Activated CD4-positive, alpha-beta T cell treated with anti-CD3 and anti-CD28 coated beads, Interleukin-2, amount 10 ng/mL, durations not matched to agents 7 days and 5 days (primary cell): ENCODE data around the gene PLEK. TPM values are rescaled to one million over a fixed set of nuclear protein-coding genes. Genes with fewer than 3 reads are reported as not detected.
A peak's percentile ranks its signal among the peaks of the same experiment; 100 is the strongest.
"Not testable (repeated sequence)": the region's sequence is repeated elsewhere in the genome, so short reads cannot be mapped to it uniquely, and the experiment has no call there.

ENCODE experiments used
- CTCF ChIA-PET: fragments of 350-600 bp; sonication (Branson Sonifier 250); formaldehyde crosslinking; loops from one replicate; lab custom pipeline; 2021; ENCODE audit warnings: antibody characterized with exemption; lab: Charles Lee
- POLR2A ChIA-PET: fragments of 350-600 bp; sonication (Branson Sonifier 250); formaldehyde crosslinking; loops from one replicate; lab custom pipeline; 2021; ENCODE audit warnings: antibody characterized with exemption; lab: Charles Lee
- DNase-seq: peaks from one replicate; pipeline ENCODE4 v3.0.0-alpha.2; 2020
- H3K27ac Mint-ChIP-seq: one replicate; pipeline ENCODE4 v1.8.0; 2021; ENCODE audit warnings: mild to moderate bottlenecking, moderate library complexity, mixed read lengths
- H3K27me3 Mint-ChIP-seq: one replicate; pipeline ENCODE4 v1.8.0; 2021; ENCODE audit warnings: mixed read lengths
- H3K36me3 Mint-ChIP-seq: one replicate; pipeline ENCODE4 v1.8.0; 2021; ENCODE audit warnings: low read depth, mixed read lengths
- H3K4me1 Mint-ChIP-seq: one replicate; pipeline ENCODE4 v1.8.0; 2021; ENCODE audit warnings: mixed read lengths
- H3K4me3 Mint-ChIP-seq: one replicate; pipeline ENCODE4 v1.8.0; 2021; ENCODE audit warnings: mild to moderate bottlenecking, moderate library complexity, mixed read lengths
- H3K9me3 Mint-ChIP-seq: one replicate; pipeline ENCODE4 v1.8.0; 2021; ENCODE audit warnings: mixed read lengths
- total RNA-seq, 2 experiments: library from RNA; stranded (reverse); gene quantifications; one replicate each; pipeline ENCODE4 v1.2.3, GENCODE V29; 2021

PLEK gene
- total RNA-seq, 2 experiments from 2014 or later, result 0.40 to 0.60 TPM

DNA sequence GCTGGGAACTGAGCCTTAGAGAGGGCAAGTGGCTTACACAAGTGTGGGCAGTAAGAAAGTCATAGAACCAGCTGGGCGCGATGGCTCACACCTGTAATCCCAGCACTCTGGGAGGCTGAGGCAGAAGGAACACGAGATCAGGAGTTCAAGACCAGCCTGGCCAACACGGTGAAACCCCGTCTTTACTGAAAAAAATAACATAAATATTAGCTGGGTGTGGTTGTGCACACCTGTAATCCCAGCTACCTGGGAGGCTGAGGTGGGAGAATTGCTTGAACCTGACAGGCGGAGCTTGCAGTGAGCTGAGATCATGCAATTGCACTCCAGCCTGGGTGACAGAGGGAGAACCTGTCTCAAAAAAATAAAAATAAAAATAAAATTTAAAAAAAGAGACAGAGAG, 13.7 kb downstream of the PLEK start:
- POLR2A ChIA-PET, H3K4me3 Mint-ChIP-seq: not testable (repeated sequence)
- H3K4me1 Mint-ChIP-seq, result peaks cover 13% of the 10 kb centered on the region

DNA sequence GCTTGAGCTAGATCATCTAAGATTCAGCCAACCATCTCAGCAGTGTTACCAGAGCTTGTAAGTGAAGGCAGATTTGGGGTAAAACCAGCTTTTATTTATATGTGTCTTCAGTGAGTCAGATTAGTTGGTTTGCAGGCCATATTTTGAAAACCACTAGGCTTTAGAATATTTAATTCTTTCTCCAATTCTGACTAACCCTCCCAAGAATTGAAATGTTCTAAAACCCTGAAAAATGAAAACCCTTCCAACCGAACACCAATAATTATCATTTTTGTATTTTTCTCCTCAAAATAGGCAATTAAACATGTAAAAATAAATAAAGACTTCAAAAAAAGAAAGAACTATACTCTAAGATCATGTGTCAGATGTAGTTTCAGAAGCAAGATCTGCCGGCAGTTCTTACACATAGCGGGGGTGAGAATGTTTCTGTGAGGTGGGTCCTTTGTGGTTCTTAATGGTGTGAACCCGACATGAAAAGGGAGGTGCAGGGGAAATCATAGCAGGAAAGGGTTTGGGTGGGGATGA, 14.2 kb downstream of the PLEK start:
- no peak for DNase-seq
- H3K4me1 Mint-ChIP-seq, result peaks cover 13% of the 10 kb centered on the region
- ChIA-PET CTCF (interaction anchor here (0.7 kb wide), 1 partner anchor 156 kb away, joined by 3 read pairs; no protein-coding TSS in a partner anchor), POLR2A (no interaction called here)
- peaks cover 28% of the 10 kb centered on the region for H3K27me3 Mint-ChIP-seq
- H3K9me3 Mint-ChIP-seq, result no peaks in the 10 kb centered on the region
- H3K27ac Mint-ChIP-seq, result no peak overlapping the region
- no peak overlapping the region for H3K4me3 Mint-ChIP-seq
- H3K36me3 Mint-ChIP-seq, result peaks cover 1% of the 10 kb centered on the region

More for the DNA sequence above, 13.7 kb downstream of the PLEK start:
- not testable (repeated sequence) for H3K9me3 Mint-ChIP-seq, DNase-seq, H3K36me3 Mint-ChIP-seq, H3K27ac Mint-ChIP-seq
- peaks cover 28% of the 10 kb centered on the region for H3K27me3 Mint-ChIP-seq
- CTCF ChIA-PET, result interaction anchor here (0.7 kb wide), 1 partner anchor 156 kb away, joined by 3 read pairs; no protein-coding TSS in a partner anchor

DNA sequence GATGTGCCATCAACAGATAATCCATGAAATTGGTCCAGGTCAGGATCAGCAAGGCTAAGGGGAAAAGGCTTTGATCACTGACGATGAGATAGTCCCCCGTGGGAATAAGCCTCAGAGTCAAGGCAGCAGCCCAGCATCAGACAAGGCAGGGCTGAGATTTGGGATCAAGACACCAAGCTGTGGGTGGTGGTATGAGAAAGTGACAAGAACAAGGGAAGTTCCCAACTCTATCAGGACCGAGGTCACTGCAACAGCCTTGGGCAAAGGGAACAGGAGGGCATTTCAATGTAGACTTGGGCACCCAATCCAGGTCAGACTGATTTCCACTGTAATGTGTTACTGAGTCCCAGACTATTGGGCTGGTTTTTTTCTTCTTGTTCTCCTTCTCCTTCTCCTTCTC, 18.7 kb downstream of the PLEK start:
- H3K36me3 Mint-ChIP-seq, result no peaks in the 10 kb centered on the region

DNA sequence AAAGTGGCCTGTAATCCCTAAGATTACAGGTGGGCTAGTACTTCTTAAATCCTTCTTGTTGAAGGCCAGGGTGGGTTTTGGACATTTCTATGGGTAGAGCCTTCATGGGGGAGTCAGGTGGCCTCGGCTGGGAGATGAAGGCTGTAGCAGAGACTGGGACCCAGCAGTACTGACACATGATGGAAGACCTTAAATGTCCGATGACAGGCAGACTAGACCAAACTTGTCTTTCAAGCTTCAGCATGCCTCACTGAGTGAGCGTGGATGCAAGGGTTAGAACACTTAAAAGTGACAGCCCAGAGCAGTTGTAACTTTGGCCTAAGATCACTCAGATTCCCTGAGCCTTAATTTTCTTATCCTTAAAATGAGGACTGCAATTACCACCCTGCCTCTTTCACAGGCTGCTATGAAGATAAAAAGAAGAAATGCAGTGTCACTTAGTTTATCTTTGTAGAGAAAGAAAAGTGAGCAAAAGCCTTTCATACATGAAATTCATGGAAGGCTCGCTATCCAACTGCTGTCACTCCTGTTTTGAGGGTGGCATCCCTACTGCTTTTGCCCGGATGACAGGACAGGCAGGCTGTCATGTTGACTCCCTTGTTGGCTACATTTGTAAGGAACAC, 19.5 kb downstream of the PLEK start:
- Mint-ChIP-seq H3K9me3 (peaks cover 6% of the 10 kb centered on the region), H3K27ac (no peak overlapping the region), H3K4me1 (peaks cover 37% of the 10 kb centered on the region), H3K27me3 (peaks cover 15% of the 10 kb centered on the region), H3K4me3 (no peak overlapping the region), H3K36me3 (no peaks in the 10 kb centered on the region)
- POLR2A ChIA-PET, result no interaction called here
- no peak for DNase-seq
- CTCF ChIA-PET, result no interaction called here

More for the DNA sequence above, 18.7 kb downstream of the PLEK start:
- H3K4me3 Mint-ChIP-seq, result no peak overlapping the region
- no peak overlapping the region for H3K27ac Mint-ChIP-seq
- ChIA-PET POLR2A (no interaction called here), CTCF (no interaction called here)
- H3K9me3 Mint-ChIP-seq, result peaks cover 2% of the 10 kb centered on the region
- peaks cover 38% of the 10 kb centered on the region for H3K4me1 Mint-ChIP-seq
- peaks cover 9% of the 10 kb centered on the region for H3K27me3 Mint-ChIP-seq
- no peak for DNase-seq

DNA sequence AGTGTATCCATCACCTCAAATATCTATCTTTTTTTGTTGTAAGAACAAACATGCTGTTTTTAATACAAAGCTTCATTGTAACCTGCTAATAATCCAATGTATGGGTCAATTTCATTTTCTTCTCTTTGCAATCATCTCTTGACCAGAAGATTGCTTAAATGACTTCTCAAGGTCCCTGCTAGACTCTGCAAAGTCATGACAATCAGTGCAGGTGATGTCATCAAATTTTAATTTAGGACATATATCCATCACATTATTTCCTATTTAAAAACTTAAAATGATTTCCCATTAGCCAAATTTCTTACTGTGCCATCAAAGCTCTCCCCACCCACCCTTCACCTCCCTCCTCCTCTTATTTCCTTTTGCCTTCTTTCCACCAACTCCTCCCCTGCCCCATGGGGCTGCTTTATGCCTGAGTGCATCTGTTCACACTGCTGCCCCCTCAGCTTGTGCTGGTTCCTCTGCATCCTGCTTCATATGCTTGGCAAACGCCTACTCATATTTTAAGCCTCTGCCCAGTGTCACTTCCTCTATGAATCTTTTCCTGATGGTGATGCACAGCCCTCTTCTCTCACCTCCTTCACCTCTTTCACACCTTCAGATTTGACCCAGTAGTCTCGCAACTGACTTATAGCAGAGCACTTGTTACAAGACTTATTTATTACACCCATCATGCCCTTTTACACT, 20.3 kb downstream of the PLEK start:
- no peak for DNase-seq
- POLR2A ChIA-PET, result no interaction called here
- Mint-ChIP-seq H3K9me3 (peaks cover 6% of the 10 kb centered on the region), H3K4me1 (peaks cover 31% of the 10 kb centered on the region), H3K27ac (no peak overlapping the region), H3K4me3 (no peak overlapping the region), H3K36me3 (no peaks in the 10 kb centered on the region), H3K27me3 (peaks cover 13% of the 10 kb centered on the region)
- CTCF ChIA-PET, result no interaction called here

DNA sequence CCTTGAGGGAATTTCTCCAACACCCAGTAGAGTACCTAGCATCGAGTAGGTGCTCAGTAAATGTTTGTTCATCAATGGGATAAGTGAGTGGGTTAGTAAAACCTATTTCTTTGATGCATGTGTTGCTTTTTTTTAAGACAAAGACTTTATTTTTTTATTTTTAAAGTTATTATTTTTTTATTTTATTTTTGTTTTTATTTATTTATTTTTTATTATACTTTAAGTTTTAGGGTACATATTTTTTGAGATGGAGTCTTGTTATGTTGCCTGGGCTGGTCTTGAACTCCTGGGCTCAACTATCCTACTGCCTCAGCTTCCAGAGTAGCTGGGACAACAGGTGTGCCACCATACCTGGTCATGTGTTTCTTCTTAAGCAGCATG, 20.8 kb downstream of the PLEK start:
- POLR2A ChIA-PET, result no interaction called here
- Mint-ChIP-seq H3K9me3 (peaks cover 6% of the 10 kb centered on the region), H3K27ac (no peak overlapping the region)

DNA sequence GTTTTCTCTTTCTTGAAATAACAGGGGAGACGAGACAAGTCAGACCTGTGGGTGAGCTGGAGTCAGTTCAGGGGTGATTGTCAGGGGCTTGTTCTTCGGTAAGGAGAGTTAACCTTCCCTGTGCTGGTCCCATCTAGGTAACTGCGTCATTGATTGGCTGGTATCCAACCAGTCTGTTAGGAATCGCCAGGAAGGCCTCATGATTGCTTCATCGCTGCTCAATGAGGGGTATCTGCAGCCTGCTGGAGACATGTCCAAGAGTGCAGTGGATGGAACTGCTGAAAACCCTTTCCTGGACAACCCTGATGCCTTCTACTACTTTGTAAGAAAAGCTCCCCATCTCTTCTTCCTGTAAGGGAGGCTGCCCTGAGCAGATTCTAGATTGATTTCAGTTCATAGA, 21.3 kb downstream of the PLEK start:
- H3K27ac Mint-ChIP-seq, result no peak overlapping the region
- CTCF ChIA-PET, result interaction anchor here (1.0 kb wide), 1 partner anchor 80 kb away, joined by 3 read pairs; no protein-coding TSS in a partner anchor

More for the DNA sequence above, 20.8 kb downstream of the PLEK start:
- H3K4me1 Mint-ChIP-seq, result peaks cover 31% of the 10 kb centered on the region
- no peaks in the 10 kb centered on the region for H3K36me3 Mint-ChIP-seq
- H3K27me3 Mint-ChIP-seq, result peaks cover 14% of the 10 kb centered on the region
- CTCF ChIA-PET, result no interaction called here
- DNase-seq, result no peak
- H3K4me3 Mint-ChIP-seq, result no peak overlapping the region

DNA sequence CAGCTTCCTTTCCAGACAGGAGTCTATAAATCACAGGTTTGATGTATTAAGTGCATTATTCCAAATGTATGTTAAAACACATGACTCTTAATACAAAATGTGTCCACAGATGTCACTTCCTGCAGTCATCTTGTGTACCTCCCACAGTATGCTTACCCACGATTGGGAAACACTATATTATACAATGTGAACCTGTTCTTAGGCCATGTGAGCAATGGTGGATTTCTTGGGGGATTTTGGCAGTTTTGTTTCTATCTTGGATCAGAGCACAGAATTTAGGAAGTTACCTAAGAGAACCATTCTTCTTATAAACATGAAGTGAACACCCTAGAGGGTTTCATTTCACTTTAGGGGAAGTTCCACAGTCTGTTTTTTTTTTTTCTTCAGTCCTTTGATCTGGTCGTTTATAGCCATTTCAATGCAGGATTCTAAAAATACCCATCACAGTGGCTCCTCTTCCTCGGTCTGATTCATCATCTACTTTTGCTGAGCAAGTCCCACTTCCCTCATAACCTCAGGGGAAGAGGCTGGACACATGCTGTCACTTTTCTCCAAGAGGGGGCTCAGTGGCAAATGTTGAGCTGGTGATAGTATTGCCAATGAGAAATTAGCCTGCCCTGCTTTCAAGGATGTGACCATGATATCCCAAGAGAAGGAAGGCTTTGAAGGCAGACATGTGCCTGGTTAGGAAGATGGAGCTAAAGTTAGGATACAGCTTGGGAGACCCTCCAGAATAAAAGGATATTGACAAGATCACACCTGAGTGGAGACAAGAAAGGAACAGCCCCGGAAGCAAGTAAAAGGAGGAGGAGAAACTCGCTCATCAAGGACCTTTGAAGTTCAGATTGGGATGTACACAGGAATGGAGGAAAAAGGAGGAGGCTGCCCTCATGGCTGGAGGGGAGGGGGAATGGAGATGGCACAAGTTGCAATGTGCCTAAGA, 22.6 kb downstream of the PLEK start:
- Mint-ChIP-seq H3K4me1 (peaks cover 31% of the 10 kb centered on the region), H3K9me3 (peaks cover 6% of the 10 kb centered on the region), H3K27ac (peak overlapping the region; percentile 60), H3K27me3 (peaks cover 28% of the 10 kb centered on the region), H3K4me3 (no peak overlapping the region), H3K36me3 (no peaks in the 10 kb centered on the region)
- CTCF ChIA-PET, result no interaction called here
- peak; percentile 12 for DNase-seq
- POLR2A ChIA-PET, result no interaction called here

More for the DNA sequence above, 21.3 kb downstream of the PLEK start:
- POLR2A ChIA-PET, result no interaction called here
- DNase-seq, result no peak
- Mint-ChIP-seq H3K4me3 (no peak overlapping the region), H3K9me3 (peaks cover 6% of the 10 kb centered on the region), H3K36me3 (no peaks in the 10 kb centered on the region), H3K4me1 (peaks cover 31% of the 10 kb centered on the region), H3K27me3 (peaks cover 18% of the 10 kb centered on the region)

DNA sequence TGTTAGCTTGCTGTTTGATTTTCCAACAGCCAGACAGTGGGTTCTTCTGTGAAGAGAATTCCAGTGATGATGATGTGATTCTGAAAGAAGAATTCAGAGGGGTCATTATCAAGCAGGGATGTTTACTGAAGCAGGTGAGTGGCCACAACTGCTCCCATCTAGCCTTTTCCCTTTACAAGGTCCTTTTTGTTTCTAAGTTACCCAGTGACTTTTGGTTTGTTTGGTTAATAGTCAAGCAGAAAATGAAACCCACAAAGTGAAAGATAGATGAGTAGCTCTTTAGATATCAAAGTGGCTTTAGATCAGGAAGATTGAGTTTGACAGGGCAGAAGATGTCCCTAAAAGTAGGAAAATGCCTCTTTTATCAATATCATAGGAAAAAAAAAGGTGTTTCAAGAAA, 23.3 kb downstream of the PLEK start:
- peak overlapping the region; percentile 1 for H3K4me3 Mint-ChIP-seq
- POLR2A ChIA-PET, result no interaction called here
- peaks cover 6% of the 10 kb centered on the region for H3K9me3 Mint-ChIP-seq
- peaks cover 31% of the 10 kb centered on the region for H3K4me1 Mint-ChIP-seq
- peaks cover 29% of the 10 kb centered on the region for H3K27me3 Mint-ChIP-seq
- no peaks in the 10 kb centered on the region for H3K36me3 Mint-ChIP-seq
- CTCF ChIA-PET, result no interaction called here
- peak overlapping the region; percentile 11 for H3K27ac Mint-ChIP-seq
- DNase-seq, result no peak

DNA sequence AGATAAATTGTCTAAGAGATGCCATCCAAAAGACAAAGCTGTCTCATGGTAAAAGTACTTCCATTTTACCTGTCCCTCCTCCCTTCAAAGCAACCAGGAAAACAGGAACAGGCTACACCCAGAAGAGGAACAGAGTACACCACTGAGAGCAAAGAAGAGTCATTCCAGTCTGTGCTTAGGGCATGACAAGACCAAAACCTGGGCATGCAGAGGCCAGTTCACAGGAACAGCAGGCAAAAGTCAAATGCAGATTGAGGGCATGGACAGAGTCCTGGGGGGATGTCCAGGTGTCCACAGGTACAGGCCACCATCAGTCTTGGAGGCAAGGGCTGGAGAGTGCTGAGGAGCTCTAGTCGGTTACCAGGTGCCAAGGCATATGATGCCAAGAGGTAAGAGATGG, 23.7 kb downstream of the PLEK start:
- Mint-ChIP-seq H3K4me3 (no peak overlapping the region), H3K27ac (peak overlapping the region; percentile 11), H3K27me3 (peaks cover 25% of the 10 kb centered on the region), H3K4me1 (peaks cover 31% of the 10 kb centered on the region), H3K36me3 (no peaks in the 10 kb centered on the region), H3K9me3 (peaks cover 6% of the 10 kb centered on the region)
- DNase-seq, result no peak
- POLR2A ChIA-PET, result no interaction called here
- CTCF ChIA-PET, result no interaction called here

DNA sequence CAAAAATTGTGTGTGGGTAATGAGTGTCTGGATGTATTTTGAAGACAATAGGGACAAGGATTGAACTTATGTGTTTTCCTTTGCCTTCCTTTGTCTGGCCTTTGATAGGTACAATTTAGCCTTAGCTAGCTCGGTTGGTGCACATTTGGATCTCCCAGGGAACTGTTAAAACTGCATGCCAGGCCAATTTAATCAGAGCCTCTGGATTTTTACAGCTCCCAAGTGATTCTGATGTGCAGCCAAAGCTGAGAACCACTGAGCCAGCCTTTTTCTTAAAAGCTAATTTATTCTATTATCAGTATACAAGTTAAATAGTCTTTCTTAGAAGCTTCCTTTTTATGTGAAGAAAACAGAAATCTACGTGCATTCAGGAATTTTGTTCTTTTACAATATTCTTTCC, 25.0 kb downstream of the PLEK start:
- no peak overlapping the region for H3K27ac Mint-ChIP-seq
- H3K9me3 Mint-ChIP-seq, result peaks cover 6% of the 10 kb centered on the region
- no peak overlapping the region for H3K4me3 Mint-ChIP-seq
- peaks cover 25% of the 10 kb centered on the region for H3K27me3 Mint-ChIP-seq
- H3K36me3 Mint-ChIP-seq, result no peaks in the 10 kb centered on the region
- CTCF ChIA-PET, result interaction anchor here (1.3 kb wide), 1 partner anchor 10 kb away, joined by 4 read pairs; no protein-coding TSS in a partner anchor
- POLR2A ChIA-PET, result no interaction called here
- H3K4me1 Mint-ChIP-seq, result peaks cover 31% of the 10 kb centered on the region
- no peak for DNase-seq

DNA sequence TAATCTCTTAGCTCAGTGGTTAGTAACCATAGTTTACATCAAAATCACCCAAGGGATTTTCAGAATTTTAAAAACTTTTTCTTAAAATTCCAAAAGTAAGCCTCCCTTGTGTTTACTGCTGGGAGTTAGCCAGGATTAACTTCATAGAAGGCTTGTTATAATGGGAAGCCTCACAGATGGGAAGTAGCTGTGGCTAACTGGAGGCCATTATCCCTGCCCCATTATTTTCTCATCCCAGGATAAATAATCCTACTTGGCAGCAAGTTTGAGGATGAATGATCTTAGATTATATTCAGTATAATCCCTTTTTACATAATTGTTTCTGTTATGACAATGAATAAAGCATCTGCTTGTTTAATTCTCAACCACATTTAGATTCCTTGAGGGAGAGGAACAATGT, 25.5 kb downstream of the PLEK start:
- Mint-ChIP-seq H3K27ac (no peak overlapping the region), H3K27me3 (peaks cover 25% of the 10 kb centered on the region), H3K4me1 (peaks cover 29% of the 10 kb centered on the region), H3K36me3 (no peaks in the 10 kb centered on the region), H3K9me3 (peaks cover 6% of the 10 kb centered on the region), H3K4me3 (no peak overlapping the region)
- no peak for DNase-seq
- CTCF ChIA-PET, result interaction anchor here (1.3 kb wide), 1 partner anchor 9 kb away, joined by 4 read pairs; no protein-coding TSS in a partner anchor
- POLR2A ChIA-PET, result no interaction called here
